Pancreas (tissue), 10 donors: ENCODE results near the gene PCDHGB4. TPM values are rescaled to one million over a fixed set of nuclear protein-coding genes. Genes with fewer than 3 reads are reported as not detected.

ENCODE experiments used
- ATAC-seq, 4 donors: fragments of 200-7000 bp; cut with Tn5 transposase; one replicate each; pipeline versions ENCODE4 v1.8.0 to v1.9.1; 2020; ENCODE audit warnings: mild to moderate bottlenecking in 4 of 4, moderate library complexity in 4 of 4
- DNase-seq, 6 donors: peaks; one replicate each; pipeline ENCODE4 v3.0.0-alpha.2; 2020
- FAIRE-seq: peaks from 2 replicates; lab custom pipeline; 2012; peaks lifted over from hg19 to GRCh38; lab: Jason Lieb, UNC
- H3K27ac ChIP-seq, 4 donors: fragments of 200-600 bp; sonication (generic); 1 replicate in 3 of 4; 2 replicates in 1 of 4; pipeline versions ENCODE4 v1.5.0 to v1.8.0; 2020
- H3K27me3 ChIP-seq, 4 donors: fragments of 200-600 bp; one replicate each; pipeline ENCODE4 v1.8.0; 2021
- H3K36me3 ChIP-seq, 3 donors: fragments of 200-600 bp; sonication (generic) in 1 of 3; one replicate each; pipeline versions ENCODE4 v1.5.0 to v1.8.0; 2020 to 2021
- H3K4me1 ChIP-seq, 3 donors: fragments of 200-600 bp; one replicate each; pipeline ENCODE4 v1.8.0; 2021
- H3K4me3 ChIP-seq, 4 donors: fragments of 200-600 bp; sonication (generic) in 2 of 4; one replicate each; pipeline versions ENCODE4 v1.5.0 to v1.8.0; 2020 to 2021
- H3K9me3 ChIP-seq, 4 donors: fragments of 200-600 bp; one replicate each; pipeline ENCODE4 v1.8.0; 2021
- WGBS, 2 donors: extraction: QIAGEN DNeasy Blood & Tissue Kit; methylation state at CpG; one replicate each; pipeline ENCODE4 v1.1.7; 2013; 5-methylcytosine and 5-hydroxymethylcytosine counted together
- intact Hi-C, 3 donors: fragments of 100-400 bp; cut with DNase I; formaldehyde crosslinking; loops; one replicate each; pipeline versions ENCODE4 v1.11.1 to v1.14.2; 2022
- polyA plus RNA-seq, 2 donors: library from polyadenylated mRNA; stranded (reverse); fragments of 200-250 nt; gene quantifications; one replicate each; pipeline ENCODE4 v1.2.3, GENCODE V29; 2013
- total RNA-seq, 6 donors: library from RNA; stranded (reverse); fragmentation: NEBNext Ultra II Directional in 4 of 6; extraction: Animal tissue kit (Norgen Biotek cat#: 25700) in 4 of 6; gene quantifications; one replicate each; pipeline versions ENCODE4 v1.2.1 to v1.2.4, GENCODE V29; 2021 to 2023
- TF ChIP-seq, protein P1 (sequence below), 4 donors: fragments of 200-600 bp; sonication (generic) in 3 of 4; IDR thresholded peaks; one replicate each; pipeline versions ENCODE4 v1.5.0 to v1.8.0; 2021; ENCODE audit warnings: antibody characterized with exemption in 4 of 4
- donor health status: healthy with polysubstance abuse.
- donor health status: DM: no; HTN: no; CAD: no; lungs with moderate emphysema.
- donor health status: DM: no; HTN: no; CAD: no.
- donor health status: control.
- donor health status: control.
- donor health status: Bipolar disorder and iron deficiency.
- donor health status: DM: yes; HTN: yes; CAD: no.
- donor health status: DM: no; HTN: no; CAD: no.
- donor health status: DM: no; HTN: no; CAD: no.
- donor health status: DM: yes; HTN: yes; CAD: no.

The PCDHGB4 gene
- total and polyA plus RNA-seq, 8 donors = 0.56 to 3.1 (median 1.8) TPM

DNA sequence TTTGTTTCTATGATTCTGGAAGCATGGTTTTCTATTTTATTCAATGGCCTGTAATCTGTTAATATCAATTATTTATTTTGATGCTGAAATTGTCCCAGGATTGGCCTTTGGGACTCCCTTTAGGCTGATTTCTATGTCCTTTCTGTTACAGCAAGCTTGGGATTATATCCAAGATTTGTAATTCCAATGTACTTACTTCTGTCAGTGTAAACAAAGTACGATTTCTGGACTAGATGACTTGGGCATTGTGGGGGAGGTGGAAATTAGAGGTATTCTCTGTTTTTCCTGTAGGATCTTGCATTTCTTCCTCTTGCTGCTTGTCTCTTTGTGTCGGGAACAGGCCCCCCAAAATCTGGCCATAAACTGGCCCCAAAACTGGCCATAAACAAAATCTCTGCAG, 46.5 kb downstream of the PCDHGB4 start:
- Histone ChIP-seq H3K27ac (no peak overlapping the region), H3K27me3 (no peaks in the 10 kb centered on the region), H3K36me3 (no peaks in the 10 kb centered on the region), H3K4me1 (no peaks in the 10 kb centered on the region), H3K4me3 (no peak overlapping the region), H3K9me3 (peaks cover 0 to 14% (median 0%) of the 10 kb centered on the region in 4 donors)
- TF ChIP-seq, protein P1, sequence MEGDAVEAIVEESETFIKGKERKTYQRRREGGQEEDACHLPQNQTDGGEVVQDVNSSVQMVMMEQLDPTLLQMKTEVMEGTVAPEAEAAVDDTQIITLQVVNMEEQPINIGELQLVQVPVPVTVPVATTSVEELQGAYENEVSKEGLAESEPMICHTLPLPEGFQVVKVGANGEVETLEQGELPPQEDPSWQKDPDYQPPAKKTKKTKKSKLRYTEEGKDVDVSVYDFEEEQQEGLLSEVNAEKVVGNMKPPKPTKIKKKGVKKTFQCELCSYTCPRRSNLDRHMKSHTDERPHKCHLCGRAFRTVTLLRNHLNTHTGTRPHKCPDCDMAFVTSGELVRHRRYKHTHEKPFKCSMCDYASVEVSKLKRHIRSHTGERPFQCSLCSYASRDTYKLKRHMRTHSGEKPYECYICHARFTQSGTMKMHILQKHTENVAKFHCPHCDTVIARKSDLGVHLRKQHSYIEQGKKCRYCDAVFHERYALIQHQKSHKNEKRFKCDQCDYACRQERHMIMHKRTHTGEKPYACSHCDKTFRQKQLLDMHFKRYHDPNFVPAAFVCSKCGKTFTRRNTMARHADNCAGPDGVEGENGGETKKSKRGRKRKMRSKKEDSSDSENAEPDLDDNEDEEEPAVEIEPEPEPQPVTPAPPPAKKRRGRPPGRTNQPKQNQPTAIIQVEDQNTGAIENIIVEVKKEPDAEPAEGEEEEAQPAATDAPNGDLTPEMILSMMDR (IDR thresholded peaks at IDR 0.05) = no peak
- ATAC-seq = no peak
- FAIRE-seq = no peak
- WGBS, 2 donors = 72 to 76% methylated on average over 2 of the region's 2 CpGs
- no peak for DNase-seq
- intact Hi-C loops = no loop called here

DNA sequence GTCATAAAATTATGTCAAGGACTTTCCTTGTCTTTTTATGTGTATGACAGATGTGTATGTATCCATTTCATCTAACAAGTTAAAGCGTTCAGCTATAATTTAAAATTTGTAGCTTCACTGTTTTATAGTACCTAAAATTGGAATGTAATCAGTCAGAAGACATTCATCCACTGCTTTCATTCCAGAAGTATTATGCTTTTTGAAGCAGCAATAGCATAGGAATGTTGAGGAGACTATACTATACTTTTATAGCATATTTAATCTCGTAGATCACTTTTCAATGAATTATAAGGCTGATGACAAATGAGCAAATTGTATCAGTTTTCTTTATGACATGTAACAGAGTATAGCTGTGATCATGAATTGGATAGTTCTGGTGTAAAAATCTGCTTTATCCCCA, 49.7 kb downstream of the PCDHGB4 start:
- ATAC-seq = no peak
- Histone ChIP-seq H3K9me3 (no peaks in the 10 kb centered on the region), H3K27ac (no peak overlapping the region), H3K4me1 (no peaks in the 10 kb centered on the region), H3K36me3 (no peaks in the 10 kb centered on the region), H3K4me3 (no peak overlapping the region), H3K27me3 (no peaks in the 10 kb centered on the region)
- intact Hi-C loops = no loop called here
- no peak for DNase-seq
- FAIRE-seq = no peak
- 89 to 90% methylated on average over 2 of the region's 2 CpGs for WGBS, 2 donors
- TF ChIP-seq, protein P1 (IDR thresholded peaks at IDR 0.05) = no peak

DNA sequence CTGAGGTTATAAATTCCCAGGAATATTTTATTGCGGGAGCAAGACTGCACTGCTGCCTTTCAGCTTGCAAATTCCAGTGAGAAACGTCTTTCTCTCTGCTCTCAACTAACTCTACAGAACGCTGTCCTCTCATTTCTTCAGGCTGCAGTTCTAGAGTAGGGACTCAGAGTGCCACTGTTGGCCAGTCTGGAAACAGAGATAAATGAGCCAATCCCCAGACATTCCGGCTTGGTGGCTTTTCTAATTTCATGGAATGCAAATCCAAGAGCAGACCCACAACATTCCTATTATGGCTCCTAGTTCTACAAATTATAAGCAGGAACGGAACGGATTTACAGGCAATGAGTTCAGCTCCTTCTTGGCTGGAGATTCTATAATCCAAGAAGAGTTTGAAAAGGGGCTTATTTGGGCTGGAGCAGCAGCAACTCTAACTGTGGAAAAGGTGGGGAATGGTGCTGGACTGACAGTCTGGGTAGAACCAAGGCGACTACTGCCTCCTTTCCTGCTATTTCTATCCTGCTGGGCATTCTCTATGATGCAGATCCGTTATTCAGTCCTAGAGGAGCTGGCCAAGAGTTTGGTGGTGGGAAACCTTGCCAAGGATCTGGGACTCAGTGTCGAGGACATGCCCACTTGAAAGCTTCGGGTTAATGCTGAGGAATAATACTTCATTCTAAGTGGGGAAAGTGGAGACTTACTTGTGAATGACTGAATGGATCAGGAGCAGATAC, 52.1 kb downstream of the PCDHGB4 start:
- Histone ChIP-seq H3K4me3 (no peak overlapping the region), H3K27ac (no peak overlapping the region), H3K4me1 (no peaks in the 10 kb centered on the region), H3K27me3 (no peaks in the 10 kb centered on the region), H3K9me3 (no peaks in the 10 kb centered on the region), H3K36me3 (no peaks in the 10 kb centered on the region)
- no peak for DNase-seq
- TF ChIP-seq, protein P1 (IDR thresholded peaks at IDR 0.05) = no peak
- ATAC-seq = no peak
- no peak for FAIRE-seq
- 61 to 70% methylated on average over 10 of the region's 10 CpGs for WGBS, 2 donors
- intact Hi-C loops = no loop called here

Other genes starting within 250 kb of the PCDHGB4 start
Only the 30 nearest of the 37 such genes appear.
- gene PCDHB9, start 200.5 kb upstream of the PCDHGB4 start, total RNA-seq = 1 to 10 TPM in 1 of 6 donors, under 1 TPM in 5; 0.35 to 1.1 (median 0.51) TPM
- 1 to 10 TPM in 1 of 2 donors, under 1 TPM in 1; 0.76 to 1.2 TPM for gene PCDHB9, start 200.5 kb upstream of the PCDHGB4 start, polyA plus RNA-seq
- gene PCDHB10, start 195.3 kb upstream of the PCDHGB4 start, total RNA-seq = 1 to 10 TPM in 1 of 6 donors, under 1 TPM in 5; 0.49 to 1.5 (median 0.63) TPM
- 1 to 10 TPM in 1 of 2 donors, under 1 TPM in 1; 0.30 to 1.4 TPM for gene PCDHB10, start 195.3 kb upstream of the PCDHGB4 start, polyA plus RNA-seq
- 1 to 10 TPM; 2.1 to 9.0 (median 4.9) TPM for gene PCDHB11, start 188.1 kb upstream of the PCDHGB4 start, total RNA-seq
- 1 to 10 TPM in 1 of 2 donors, under 1 TPM in 1; 0.72 to 2.3 TPM for gene PCDHB11, start 188.1 kb upstream of the PCDHGB4 start, polyA plus RNA-seq
- gene PCDHB12, start 179.0 kb upstream of the PCDHGB4 start, total RNA-seq = 1 to 10 TPM; 1.3 to 2.5 (median 1.5) TPM
- gene PCDHB12, start 179.0 kb upstream of the PCDHGB4 start, polyA plus RNA-seq = 1 to 10 TPM in 1 of 2 donors, under 1 TPM in 1; 0.46 to 1.3 TPM
- gene PCDHB13, start 173.8 kb upstream of the PCDHGB4 start, total RNA-seq = 1 to 10 TPM; 2.4 to 3.3 (median 3.0) TPM
- gene PCDHB13, start 173.8 kb upstream of the PCDHGB4 start, polyA plus RNA-seq = 1 to 10 TPM; 1.2 to 1.9 TPM
- gene PCDHB14, start 164.4 kb upstream of the PCDHGB4 start, total RNA-seq = 1 to 10 TPM; 1.9 to 2.7 (median 2.1) TPM
- 1 to 10 TPM; 2.8 to 2.9 TPM for gene PCDHB14, start 164.4 kb upstream of the PCDHGB4 start, polyA plus RNA-seq
- 1 to 10 TPM; 1.7 to 2.6 (median 2.4) TPM for gene PCDHB15, start 142.3 kb upstream of the PCDHGB4 start, total RNA-seq
- gene PCDHB15, start 142.3 kb upstream of the PCDHGB4 start, polyA plus RNA-seq = 1 to 10 TPM; 1.8 to 2.8 TPM
- gene SLC25A2, start 83.6 kb upstream of the PCDHGB4 start, total RNA-seq = under 1 TPM in 5 of 6 donors, not detected in 1; 0.14 to 0.69 (median 0.19) TPM
- under 1 TPM in 1 of 2 donors, not detected in 1; 0.30 TPM for gene SLC25A2, start 83.6 kb upstream of the PCDHGB4 start, polyA plus RNA-seq
- 10 to 100 TPM; 17.7 to 40.2 (median 22.7) TPM for gene TAF7, start 66.9 kb upstream of the PCDHGB4 start, total RNA-seq
- gene TAF7, start 66.9 kb upstream of the PCDHGB4 start, polyA plus RNA-seq = 10 to 100 TPM; 16.6 to 47.4 TPM
- gene PCDHGA1, start 57.2 kb upstream of the PCDHGB4 start, total RNA-seq = under 1 TPM; 0.22 to 0.67 (median 0.40) TPM
- under 1 TPM; 0.19 to 0.33 TPM for gene PCDHGA1, start 57.2 kb upstream of the PCDHGB4 start, polyA plus RNA-seq
- gene PCDHGA2, start 48.9 kb upstream of the PCDHGB4 start, total RNA-seq = 1 to 10 TPM in 5 of 6 donors, under 1 TPM in 1; 0.75 to 2.1 (median 1.5) TPM
- under 1 TPM; 0.46 to 0.94 TPM for gene PCDHGA2, start 48.9 kb upstream of the PCDHGB4 start, polyA plus RNA-seq
- gene PCDHGA3, start 43.9 kb upstream of the PCDHGB4 start, total RNA-seq = 1 to 10 TPM in 5 of 6 donors, under 1 TPM in 1; 0.98 to 2.4 (median 1.7) TPM
- under 1 TPM; 0.52 to 0.87 TPM for gene PCDHGA3, start 43.9 kb upstream of the PCDHGB4 start, polyA plus RNA-seq
- 1 to 10 TPM; 1.5 to 3.2 (median 1.9) TPM for gene PCDHGB1, start 37.6 kb upstream of the PCDHGB4 start, total RNA-seq
- 1 to 10 TPM in 1 of 2 donors, under 1 TPM in 1; 0.31 to 1.1 TPM for gene PCDHGB1, start 37.6 kb upstream of the PCDHGB4 start, polyA plus RNA-seq
- 1 to 10 TPM; 1.8 to 2.9 (median 2.2) TPM for gene PCDHGA4, start 32.7 kb upstream of the PCDHGB4 start, total RNA-seq
- 1 to 10 TPM in 1 of 2 donors, under 1 TPM in 1; 0.61 to 1.0 TPM for gene PCDHGA4, start 32.7 kb upstream of the PCDHGB4 start, polyA plus RNA-seq
- gene PCDHGB2, start 27.7 kb upstream of the PCDHGB4 start, total RNA-seq = 1 to 10 TPM; 1.8 to 2.8 (median 2.2) TPM
- gene PCDHGB2, start 27.7 kb upstream of the PCDHGB4 start, polyA plus RNA-seq = 1 to 10 TPM in 1 of 2 donors, under 1 TPM in 1; 0.63 to 1.1 TPM
- 1 to 10 TPM; 1.2 to 2.1 (median 1.6) TPM for gene PCDHGA5, start 23.5 kb upstream of the PCDHGB4 start, total RNA-seq
- gene PCDHGA5, start 23.5 kb upstream of the PCDHGB4 start, polyA plus RNA-seq = 1 to 10 TPM in 1 of 2 donors, under 1 TPM in 1; 0.40 to 1.1 TPM
- 1 to 10 TPM; 1.7 to 3.0 (median 2.3) TPM for gene PCDHGB3, start 17.5 kb upstream of the PCDHGB4 start, total RNA-seq
- under 1 TPM; 0.59 to 0.99 TPM for gene PCDHGB3, start 17.5 kb upstream of the PCDHGB4 start, polyA plus RNA-seq
- 1 to 10 TPM; 1.4 to 3.1 (median 2.0) TPM for gene PCDHGA6, start 13.8 kb upstream of the PCDHGB4 start, total RNA-seq
- gene PCDHGA6, start 13.8 kb upstream of the PCDHGB4 start, polyA plus RNA-seq = 1 to 10 TPM; 1.1 to 1.4 TPM
- 1 to 10 TPM; 1.2 to 2.0 (median 1.7) TPM for gene PCDHGA7, start 5.0 kb upstream of the PCDHGB4 start, total RNA-seq
- 1 to 10 TPM in 1 of 2 donors, under 1 TPM in 1; 0.92 to 1.3 TPM for gene PCDHGA7, start 5.0 kb upstream of the PCDHGB4 start, polyA plus RNA-seq
- 1 to 10 TPM in 2 of 6 donors, under 1 TPM in 4; 0.72 to 1.1 (median 0.91) TPM for gene PCDHGA8, start 4.9 kb downstream of the PCDHGB4 start, total RNA-seq
- gene PCDHGA8, start 4.9 kb downstream of the PCDHGB4 start, polyA plus RNA-seq = under 1 TPM; 0.12 to 0.49 TPM
- 1 to 10 TPM; 4.0 to 7.9 (median 5.4) TPM for gene PCDHGB5, start 10.2 kb downstream of the PCDHGB4 start, total RNA-seq
- gene PCDHGB5, start 10.2 kb downstream of the PCDHGB4 start, polyA plus RNA-seq = 1 to 10 TPM; 1.1 to 1.4 TPM
- 1 to 10 TPM; 1.4 to 3.0 (median 2.3) TPM for gene PCDHGA9, start 15.1 kb downstream of the PCDHGB4 start, total RNA-seq
- 1 to 10 TPM in 1 of 2 donors, under 1 TPM in 1; 0.31 to 1.3 TPM for gene PCDHGA9, start 15.1 kb downstream of the PCDHGB4 start, polyA plus RNA-seq
- gene PCDHGB6, start 20.3 kb downstream of the PCDHGB4 start, total RNA-seq = 1 to 10 TPM; 1.7 to 4.0 (median 2.6) TPM
- 1 to 10 TPM in 1 of 2 donors, under 1 TPM in 1; 0.63 to 1.1 TPM for gene PCDHGB6, start 20.3 kb downstream of the PCDHGB4 start, polyA plus RNA-seq
- gene PCDHGA10, start 25.3 kb downstream of the PCDHGB4 start, total RNA-seq = 1 to 10 TPM; 1.2 to 3.1 (median 2.1) TPM
- gene PCDHGA10, start 25.3 kb downstream of the PCDHGB4 start, polyA plus RNA-seq = under 1 TPM; 0.26 to 0.95 TPM
- 1 to 10 TPM; 3.3 to 5.6 (median 3.9) TPM for gene PCDHGB7, start 30.0 kb downstream of the PCDHGB4 start, total RNA-seq
- 1 to 10 TPM; 1.0 to 1.1 TPM for gene PCDHGB7, start 30.0 kb downstream of the PCDHGB4 start, polyA plus RNA-seq
- 1 to 10 TPM; 1.2 to 2.6 (median 1.6) TPM for gene PCDHGA11, start 33.4 kb downstream of the PCDHGB4 start, total RNA-seq
- gene PCDHGA11, start 33.4 kb downstream of the PCDHGB4 start, polyA plus RNA-seq = under 1 TPM; 0.23 to 0.99 TPM
- 1 to 10 TPM; 1.2 to 2.3 (median 1.6) TPM for gene PCDHGA12, start 42.8 kb downstream of the PCDHGB4 start, total RNA-seq
- gene PCDHGA12, start 42.8 kb downstream of the PCDHGB4 start, polyA plus RNA-seq = 1 to 10 TPM in 1 of 2 donors, under 1 TPM in 1; 0.33 to 1.2 TPM
- 10 to 100 TPM in 5 of 6 donors, 1 to 10 TPM in 1; 9.1 to 25.3 (median 16.7) TPM for gene PCDHGC3, start 88.3 kb downstream of the PCDHGB4 start, total RNA-seq
- gene PCDHGC3, start 88.3 kb downstream of the PCDHGB4 start, polyA plus RNA-seq = 10 to 100 TPM; 20.0 to 23.1 TPM
- 1 to 10 TPM in 3 of 6 donors, under 1 TPM in 3; 0.41 to 1.4 (median 0.91) TPM for gene PCDHGC4, start 97.3 kb downstream of the PCDHGB4 start, total RNA-seq
- under 1 TPM; 0.35 to 0.65 TPM for gene PCDHGC4, start 97.3 kb downstream of the PCDHGB4 start, polyA plus RNA-seq
- gene PCDHGC5, start 101.4 kb downstream of the PCDHGB4 start, total RNA-seq = under 1 TPM; 0.17 to 0.98 (median 0.76) TPM
- under 1 TPM; 0.09 to 0.61 TPM for gene PCDHGC5, start 101.4 kb downstream of the PCDHGB4 start, polyA plus RNA-seq